OCI-LY3 (cell line): ENCODE data around the gene ZNF697.
"Not testable (repeated sequence)": the region's sequence is repeated elsewhere in the genome, so short reads cannot be mapped to it uniquely, and the experiment has no call there.

ENCODE experiments used
- H2AFZ ChIP-seq: fragments of 200-600, 300-600 bp; shearing (Covaris generic); 2 replicates; pipeline ENCODE4 v1.6.0; 2014; ENCODE audit warnings: antibody characterized with exemption, low read depth, low read length
- H3K27ac ChIP-seq: fragments of 200-600, 300-600 bp; sonication (generic); 2 replicates; pipeline ENCODE4 v1.5.1; 2014; ENCODE audit warnings: mild to moderate bottlenecking, low read length, moderate library complexity, mixed read lengths
- H3K27me3 ChIP-seq: fragments of 200-600, 300-600 bp; sonication (generic); 2 replicates; pipeline ENCODE4 v1.6.1; 2014; ENCODE audit warnings: low read depth, low read length, mixed read lengths
- H3K36me3 ChIP-seq: fragments of 200-600, 300-600 bp; sonication (generic); replicated peaks from 2 replicates; pipeline ENCODE3; 2014; ENCODE audit warnings: low read depth, low read length, mixed read lengths
- H3K4me1 ChIP-seq: fragments of 300-600, 200-600 bp; sonication (generic); 2 replicates; pipeline ENCODE4 v1.6.1; 2014; ENCODE audit warnings: low read length, mixed read lengths
- H3K4me2 ChIP-seq: fragments of 200-600, 300-600 bp; sonication (generic); 2 replicates; pipeline ENCODE4 v1.6.1; 2014; ENCODE audit warnings: low read length, mixed read lengths
- H3K4me3 ChIP-seq: fragments of 300-600, 200-600 bp; sonication (generic); 2 replicates; pipeline ENCODE4 v1.5.1; 2014; ENCODE audit warnings: antibody characterized with exemption, mild to moderate bottlenecking, low read length, moderate library complexity
- H3K79me2 ChIP-seq: fragments of 300-600, 200-600 bp; shearing (Covaris generic); 2 replicates; pipeline ENCODE4 v1.6.1; 2014; ENCODE audit warnings: mild to moderate bottlenecking, low read length, mixed read lengths
- H3K9ac ChIP-seq: fragments of 300-600, 200-600 bp; shearing (Covaris generic); 2 replicates; pipeline ENCODE4 v1.6.0; 2014; ENCODE audit warnings: mild to moderate bottlenecking, low read length, moderate library complexity
- H3K9me3 ChIP-seq: fragments of 200-600, 300-600 bp; shearing (Covaris generic); 2 replicates; pipeline ENCODE4 v1.6.1; 2014; ENCODE audit warnings: low read length, mixed read lengths; ENCODE audit not compliant: insufficient read depth
- H4K20me1 ChIP-seq: fragments of 200-600, 300-600 bp; sonication (generic); 2 replicates; pipeline ENCODE4 v1.6.1; 2016; ENCODE audit warnings: low read length, mixed read lengths; ENCODE audit not compliant: insufficient read depth
- CTCF ChIP-seq: fragments of 200-600, 300-600 bp; sonication (generic); IDR thresholded peaks from 2 replicates; pipeline ENCODE4 v1.5.1; 2014; ENCODE audit warnings: antibody characterized with exemption, low read length, low read depth
- EZH2phosphoT487 ChIP-seq: fragments of 200-600 bp; shearing (Covaris generic); IDR thresholded peaks from 2 replicates; pipeline ENCODE4 v1.6.1; 2018; ENCODE audit warnings: antibody characterized with exemption, mixed run types, low read depth

ZNF697 gene

DNA sequence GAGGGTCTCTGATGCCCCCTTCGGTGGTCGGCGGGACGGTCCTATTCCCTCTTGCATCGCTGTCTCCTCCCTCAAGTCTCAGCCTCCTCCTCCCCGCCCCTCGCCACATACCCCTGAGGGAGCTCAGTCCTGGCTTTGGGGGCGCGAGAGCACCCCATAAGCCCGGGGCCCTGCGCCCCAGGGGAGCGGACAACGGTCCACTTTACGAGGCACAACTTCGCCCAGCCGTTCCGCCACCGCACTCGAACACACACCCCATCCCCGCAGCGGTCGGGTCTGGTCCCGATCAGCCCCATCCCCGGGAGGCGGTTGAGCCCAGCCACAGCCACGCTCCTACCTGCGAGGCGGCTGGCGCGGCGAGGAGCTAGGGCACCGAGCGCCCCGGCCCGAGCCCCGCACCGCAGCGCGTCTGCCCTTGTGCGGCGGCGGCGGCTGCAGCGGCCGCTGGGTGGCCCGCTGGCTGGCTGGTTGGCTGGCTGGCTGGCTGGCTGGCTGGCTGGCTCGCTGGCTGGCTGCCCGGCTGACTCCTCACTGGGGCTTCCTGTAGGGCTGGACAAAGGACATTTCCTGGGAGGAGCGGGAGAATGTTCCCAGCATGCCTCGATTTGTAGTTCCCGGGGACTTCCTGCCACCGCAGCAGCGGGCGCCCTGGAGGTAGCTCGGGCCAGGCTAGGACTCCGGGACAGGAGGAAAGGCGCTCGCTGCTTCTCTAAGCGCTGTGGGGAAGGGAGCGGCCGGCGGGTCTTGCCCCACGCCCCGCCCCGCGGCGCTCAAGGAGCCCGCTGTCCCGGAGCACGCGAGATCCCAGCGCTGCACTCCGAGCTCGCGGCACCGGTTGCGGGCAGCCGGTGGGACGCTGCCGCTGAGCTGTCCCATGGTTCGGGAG is at the start of gene ZNF697:
TSS of gene ZNF697 (minus strand) at position 533 of the 886 bp plus-strand sequence. CDS start 22,166 bp downstream, outside the sequence.
- H2AFZ ChIP-seq: no peak within 1 kb of the TSS

GRCh38 chr1:119697598-119697997 is 49.5 kb upstream of the ZNF697 start:
- Histone ChIP-seq H2AFZ (no peak overlapping the region), H4K20me1 (no peaks in the 10 kb centered on the region), H3K4me3 (no peak overlapping the region), H3K27me3 (peaks cover 8% of the 10 kb centered on the region), H3K79me2 (no peaks in the 10 kb centered on the region), H3K4me1 (no peaks in the 10 kb centered on the region), H3K27ac (no peak overlapping the region), H3K4me2 (no peak overlapping the region), H3K9me3 (peaks cover 8% of the 10 kb centered on the region; the same call in 1 of the 2 replicates), H3K9ac (no peak overlapping the region), H3K36me3 (no peaks in the 10 kb centered on the region)
- TF ChIP-seq EZH2phosphoT487: no peak
- TF ChIP-seq CTCF: no peak

More for the DNA sequence above, at the start of gene ZNF697:
- Histone ChIP-seq H3K4me3 (no peak within 1 kb of the TSS), H3K4me1 (peaks cover 8% of the 10 kb centered on the region; the same call in 1 of the 2 replicates), H3K9ac (no peak within 1 kb of the TSS), H3K9me3 (no peaks in the 10 kb centered on the region), H4K20me1 (no peaks in the 10 kb centered on the region), H3K27me3 (peaks cover 64% of the 10 kb centered on the region), H3K79me2 (no peaks in the 10 kb centered on the region), H3K4me2 (no peak within 1 kb of the TSS), H3K27ac (no peak within 1 kb of the TSS), H3K36me3 (no peaks in the 10 kb centered on the region)
- TF ChIP-seq EZH2phosphoT487 (no peak), CTCF (no peak)

GRCh38 chr1:119696863-119697262 is 48.8 kb upstream of the ZNF697 start:
- H2AFZ ChIP-seq, H3K79me2 ChIP-seq: not testable (repeated sequence)

DNA sequence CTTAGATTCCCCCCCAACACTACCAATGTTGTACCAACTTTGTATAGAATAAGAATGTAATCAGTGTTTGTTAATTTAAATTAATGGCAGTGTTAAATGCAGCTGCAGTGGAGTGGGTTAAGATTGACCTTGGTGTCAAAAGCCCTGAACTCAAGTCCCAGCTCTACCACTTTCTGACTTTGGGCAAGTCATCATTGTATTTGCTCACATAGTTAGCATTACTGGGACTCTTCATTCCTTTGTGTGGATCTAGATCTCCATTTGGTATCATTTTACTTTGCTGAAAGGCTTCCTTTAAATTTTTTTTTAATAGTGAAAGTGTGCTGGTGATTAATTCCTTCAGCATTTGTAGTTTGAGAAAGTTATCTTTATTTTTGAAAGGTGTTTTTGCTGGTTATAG is 41.4 kb upstream of the ZNF697 start:
- no peak overlapping the region for H3K9ac ChIP-seq
- H3K36me3 ChIP-seq: no peaks in the 10 kb centered on the region
- TF ChIP-seq CTCF: no peak
- no peak for TF ChIP-seq EZH2phosphoT487
- no peaks in the 10 kb centered on the region for H3K9me3 ChIP-seq
- H4K20me1 ChIP-seq: no peaks in the 10 kb centered on the region
- no peaks in the 10 kb centered on the region for H3K79me2 ChIP-seq
- no peak overlapping the region for H3K27ac ChIP-seq
- H3K4me2 ChIP-seq: no peak overlapping the region
- H3K27me3 ChIP-seq: no peaks in the 10 kb centered on the region
- no peaks in the 10 kb centered on the region for H3K4me1 ChIP-seq
- H2AFZ ChIP-seq: no peak overlapping the region
- no peak overlapping the region for H3K4me3 ChIP-seq

More at GRCh38 chr1:119696863-119697262, 48.8 kb upstream of the ZNF697 start:
- H4K20me1 ChIP-seq, H3K27ac ChIP-seq, H3K4me2 ChIP-seq, H3K4me1 ChIP-seq, H3K9me3 ChIP-seq, H3K27me3 ChIP-seq, H3K4me3 ChIP-seq, H3K9ac ChIP-seq, H3K36me3 ChIP-seq: not testable (repeated sequence)
